HEK293T (cell line): ENCODE measurements around the gene EVA1A.

Source experiments
- ELF4 ChIP-seq: fragments of 450-650 bp; IDR thresholded peaks from 2 replicates; pipeline ENCODE4 v1.6.1; 2017; ENCODE audit warnings: antibody characterized with exemption
- SP1 ChIP-seq: fragments of 450-650 bp; IDR thresholded peaks from 2 replicates; pipeline ENCODE4 v1.6.1; 2017
- TARDBP ChIP-seq: fragments of 450-650 bp; IDR thresholded peaks from 2 replicates; pipeline ENCODE4 v1.6.1; 2016

DNA sequence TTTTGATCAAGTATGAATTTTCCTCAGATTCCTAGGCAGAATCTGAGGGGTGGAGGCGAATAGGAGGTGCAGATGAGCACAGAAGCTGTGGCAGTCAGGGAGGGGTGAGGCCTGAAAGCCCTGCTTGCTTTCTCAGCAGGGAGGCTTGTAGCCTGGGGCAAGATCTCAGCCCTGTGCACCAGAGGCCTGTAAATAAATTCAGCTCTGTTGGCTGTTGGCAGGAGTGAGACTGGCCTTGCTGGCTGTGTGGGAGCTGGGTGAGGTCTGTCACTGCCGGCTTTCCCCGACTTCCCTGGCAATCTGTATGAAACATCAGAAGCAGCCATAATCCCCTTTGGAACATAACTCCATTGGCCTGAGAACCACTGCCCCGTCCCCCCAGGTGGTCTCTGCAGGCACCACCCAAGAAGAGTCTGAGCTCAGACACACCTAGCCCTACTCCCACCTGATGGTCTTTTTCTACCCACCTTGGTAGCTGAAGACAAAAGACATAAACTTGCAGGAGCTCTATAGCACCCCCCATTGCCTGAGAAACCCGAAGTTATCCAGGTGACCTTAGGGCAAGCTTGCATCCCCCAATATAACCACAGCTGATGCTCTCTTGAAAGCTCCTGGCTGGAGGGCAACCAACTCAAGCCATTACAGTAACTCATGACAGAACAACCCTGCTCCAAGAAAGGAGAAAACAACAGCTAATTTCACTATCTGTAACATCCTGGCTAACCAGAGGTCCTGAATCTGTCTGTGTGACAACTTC lies 32.3 kb downstream of the EVA1A start:
- no peak for TF ChIP-seq ELF4
- no peak for TF ChIP-seq TARDBP
- no peak for TF ChIP-seq SP1
